ENCODE measurements around the gene MYO1C. TPM values are rescaled to one million over a fixed set of nuclear protein-coding genes. Genes with fewer than 3 reads are reported as not detected.
"Not testable (repeated sequence)": the region's sequence is repeated elsewhere in the genome, so short reads cannot be mapped to it uniquely, and the experiment has no call there.

The MYO1C gene
- total RNA-seq, 1 experiment from 2014 or later = 251 TPM

- peaks cover 18% of the 10 kb centered on the region for H3K4me1 ChIP-seq (ENCODE audit: control insufficient read depth, insufficient read depth, low read length)
- BruUV-seq (replicated peaks) = no TSS peak
- POLR2A ChIA-PET = no interaction called here
- in situ Hi-C loops (cut with HindIII; ENCODE audit: low pct_unique_long_range_greater_than_20kb, low sequenced_read_pairs) (no loop called here), intact Hi-C loops (cut with micrococcal nuclease; ENCODE audit: unreplicated experiment) (loop anchor here (10.0 kb wide), 1 partner anchor 88 kb away; no protein-coding TSS in a partner anchor)
- H3K9me3 ChIP-seq (ENCODE audit: control insufficient read depth, insufficient read depth, low read depth, low read length) = no peaks in the 10 kb centered on the region
- no peaks in the 10 kb centered on the region; the same call in none of the 2 replicates for H3K36me3 ChIP-seq (ENCODE audit: control insufficient read depth, insufficient read depth, low read length)
- no peak overlapping the region for H3K4me3 ChIP-seq (ENCODE audit: low read depth in 2 of 2, low read length in 2 of 2)
- no peaks in the 10 kb centered on the region for H3K27me3 ChIP-seq (ENCODE audit: control insufficient read depth, insufficient read depth, low read length)
- DNase-seq (ENCODE audit: low read depth, low spot score) = no peak
- peak overlapping the region; percentile 49; the same call in 1 of the 2 replicates for H3K27ac ChIP-seq (ENCODE audit: low read length)
- no peak for ATAC-seq
- TF ChIP-seq TCF7L2 (IDR thresholded peaks at IDR 0.05; ENCODE audit: low read depth, low read length) (no peak), REST (IDR thresholded peaks at IDR 0.05; ENCODE audit: insufficient read depth in 1 of 2, low read depth in 2 of 2, low read length in 1 of 2) (no peak), CTCF (IDR thresholded peaks at IDR 0.05) (no peak), SIN3A (IDR thresholded peaks at IDR 0.05; ENCODE audit: borderline replicate concordance, insufficient read depth, low read depth, low read length) (no peak), POLR2AphosphoS5 (IDR thresholded peaks at IDR 0.05; ENCODE audit: low read depth, low read length) (no peak)
- CTCF ChIA-PET = no interaction called here
These were observed 39.6 kb downstream of the MYO1C start for GRCh38 chr17:1452836-1453235.

GRCh38 chr17:1450261-1450660 is 42.2 kb downstream of the MYO1C start:
- H3K27me3 ChIP-seq (ENCODE audit: control insufficient read depth, insufficient read depth, low read length); H3K4me3 ChIP-seq (ENCODE audit: low read depth in 2 of 2, low read length in 2 of 2); H3K27ac ChIP-seq (ENCODE audit: low read length); ATAC-seq; CTCF ChIA-PET; H3K36me3 ChIP-seq (ENCODE audit: control insufficient read depth, insufficient read depth, low read length); H3K9me3 ChIP-seq (ENCODE audit: control insufficient read depth, insufficient read depth, low read depth, low read length); POLR2A ChIA-PET; BruUV-seq (replicated peaks); in situ Hi-C loops (cut with HindIII; ENCODE audit: low pct_unique_long_range_greater_than_20kb, low sequenced_read_pairs); DNase-seq (ENCODE audit: low read depth, low spot score): not testable (repeated sequence)
- H3K4me1 ChIP-seq (ENCODE audit: control insufficient read depth, insufficient read depth, low read length) = peaks cover 21% of the 10 kb centered on the region
- intact Hi-C loops (cut with micrococcal nuclease; ENCODE audit: unreplicated experiment) = loop anchor here (10.0 kb wide), 1 partner anchor 85 kb away; no protein-coding TSS in a partner anchor

- no peak for ATAC-seq
- CTCF ChIA-PET = no interaction called here
- in situ Hi-C loops (cut with HindIII; ENCODE audit: low pct_unique_long_range_greater_than_20kb, low sequenced_read_pairs) (no loop called here), intact Hi-C loops (cut with micrococcal nuclease; ENCODE audit: unreplicated experiment) (no loop called here)
- Histone ChIP-seq H3K36me3 (ENCODE audit: control insufficient read depth, insufficient read depth, low read length) (no peaks in the 10 kb centered on the region; the same call in 1 of the 2 replicates), H3K9me3 (ENCODE audit: control insufficient read depth, insufficient read depth, low read depth, low read length) (no peaks in the 10 kb centered on the region), H3K4me1 (ENCODE audit: control insufficient read depth, insufficient read depth, low read length) (peaks cover 21% of the 10 kb centered on the region), H3K27me3 (ENCODE audit: control insufficient read depth, insufficient read depth, low read length) (no peaks in the 10 kb centered on the region), H3K4me3 (ENCODE audit: low read depth in 2 of 2, low read length in 2 of 2) (no peak overlapping the region), H3K27ac (ENCODE audit: low read length) (no peak overlapping the region)
- DNase-seq (ENCODE audit: low read depth, low spot score) = no peak
- no TSS peak for BruUV-seq (replicated peaks)
- TF ChIP-seq TCF7L2 (IDR thresholded peaks at IDR 0.05; ENCODE audit: low read depth, low read length) = no peak
- TF ChIP-seq CTCF (IDR thresholded peaks at IDR 0.05) = no peak
- POLR2A ChIA-PET = no interaction called here
These were observed 43.0 kb downstream of the MYO1C start for GRCh38 chr17:1449412-1449967.
